Mesendoderm (in vitro differentiated cells): ENCODE data around the gene SLC2A14.
"Not testable (repeated sequence)": the region's sequence is repeated elsewhere in the genome, so short reads cannot be mapped to it uniquely, and the experiment has no call there.

Experiments
- DNase-seq: peaks from one replicate; pipeline ENCODE4 v3.0.0; 2013
- H2AK5ac ChIP-seq: 2 replicates; pipeline ENCODE4 v1.6.1; 2013; ENCODE audit warnings: low read length, inconsistent platforms
- H2BK120ac ChIP-seq: 2 replicates; pipeline ENCODE4 v1.6.1; 2013; ENCODE audit warnings: low read depth, mild to moderate bottlenecking, low read length, moderate library complexity, mixed read lengths
- H2BK15ac ChIP-seq: replicated peaks from 2 replicates; pipeline ENCODE4 v1.6.1; 2013; ENCODE audit warnings: low read depth, mild to moderate bottlenecking, moderate library complexity
- H2BK5ac ChIP-seq: 2 replicates; pipeline ENCODE4 v1.6.1; 2013; ENCODE audit warnings: low read length, inconsistent platforms
- H3K18ac ChIP-seq: 2 replicates; pipeline ENCODE4 v1.6.1; 2013; ENCODE audit warnings: mild to moderate bottlenecking, low read length, mixed read lengths
- H3K23ac ChIP-seq: one replicate; pipeline ENCODE4 v1.6.1; 2013; ENCODE audit warnings: low read length
- H3K27ac ChIP-seq: 2 replicates; pipeline ENCODE4 v1.5.1; 2013; ENCODE audit warnings: low read depth, mild to moderate bottlenecking, inconsistent platforms, low read length, moderate library complexity
- H3K27me3 ChIP-seq: 2 replicates; pipeline ENCODE4 v1.6.1; 2013; ENCODE audit warnings: low read length, control low read depth, mild to moderate bottlenecking, inconsistent platforms; ENCODE audit not compliant: insufficient read depth, poor library complexity
- H3K36me3 ChIP-seq: 2 replicates; pipeline ENCODE4 v1.6.1; 2013; ENCODE audit warnings: low read length, inconsistent platforms; ENCODE audit not compliant: control insufficient read depth, insufficient read depth
- H3K4ac ChIP-seq: one replicate; pipeline ENCODE4 v1.6.1; 2013; ENCODE audit warnings: low read depth, mild to moderate bottlenecking, low read length, moderate library complexity
- H3K4me1 ChIP-seq: 2 replicates; pipeline ENCODE4 v1.6.1; 2013; ENCODE audit warnings: low read depth, low read length, inconsistent platforms; ENCODE audit not compliant: control insufficient read depth
- H3K4me2 ChIP-seq: 2 replicates; pipeline ENCODE4 v1.6.1; 2013; ENCODE audit warnings: low read length
- H3K4me3 ChIP-seq: 2 replicates; pipeline ENCODE4 v1.5.1; 2013; ENCODE audit warnings: mild to moderate bottlenecking, low read length
- H3K56ac ChIP-seq: one replicate; pipeline ENCODE4 v1.6.1; 2013; ENCODE audit warnings: low read length
- H3K79me1 ChIP-seq: 2 replicates; pipeline ENCODE4 v1.6.1; 2013; ENCODE audit warnings: low read length, inconsistent platforms
- H3K79me2 ChIP-seq: 2 replicates; pipeline ENCODE4 v1.6.1; 2013; ENCODE audit warnings: mild to moderate bottlenecking, low read length; ENCODE audit not compliant: control insufficient read depth, insufficient read depth
- H3K9ac ChIP-seq: 2 replicates; pipeline ENCODE4 v1.6.1; 2013; ENCODE audit warnings: low read length, inconsistent platforms
- H4K5ac ChIP-seq: one replicate; pipeline ENCODE4 v1.6.1; 2013; ENCODE audit warnings: low read length
- H4K8ac ChIP-seq: one replicate; pipeline ENCODE4 v1.6.1; 2013; ENCODE audit warnings: low read depth, mild to moderate bottlenecking, control low read depth, low read length, moderate library complexity
- WGBS: extraction: QIAGEN DNeasy Blood & Tissue Kit; methylation state at CpG from one replicate; pipeline ENCODE4 v1.1.7; 2013; ENCODE audit warnings: low lambda C conversion rate, missing lambda C conversion rate; ENCODE audit not compliant: insufficient coverage; ENCODE audit errors: extremely low coverage; 5-methylcytosine and 5-hydroxymethylcytosine counted together

SLC2A14 gene

DNA sequence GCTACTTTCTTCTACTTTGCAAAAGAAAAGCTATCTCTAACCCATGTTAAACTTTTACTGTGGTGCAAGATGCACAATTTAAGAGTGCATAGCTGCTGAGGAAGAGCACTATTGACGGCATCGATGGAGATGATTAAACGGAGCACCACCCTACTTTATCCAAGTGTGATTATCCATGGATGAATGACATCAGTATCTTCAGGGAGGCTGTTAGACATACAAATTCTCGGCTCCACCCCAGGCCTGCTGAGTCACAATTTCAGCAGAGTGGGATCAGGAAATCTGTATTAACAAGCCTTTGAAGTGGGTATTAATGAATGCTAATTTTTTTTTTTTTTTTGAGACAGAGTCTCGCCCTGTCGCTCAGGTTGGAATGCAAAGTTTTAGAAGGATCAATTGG, 16.2 kb downstream of the SLC2A14 start:
- H3K4me2 ChIP-seq, result no peak overlapping the region
- H3K27ac ChIP-seq, result no peak overlapping the region
- no peak overlapping the region for H3K4ac ChIP-seq
- no peak overlapping the region for H2BK15ac ChIP-seq
- no peak overlapping the region for H2BK5ac ChIP-seq
- H3K4me1 ChIP-seq, result peaks cover 4% of the 10 kb centered on the region
- no peaks in the 10 kb centered on the region for H3K79me1 ChIP-seq
- H3K18ac ChIP-seq, result peak overlapping the region; percentile 26
- no peaks in the 10 kb centered on the region for H3K27me3 ChIP-seq
- peak overlapping the region; percentile 30 for H2BK120ac ChIP-seq
- H3K79me2 ChIP-seq, result no peaks in the 10 kb centered on the region
- H4K5ac ChIP-seq, result no peak overlapping the region
- no peaks in the 10 kb centered on the region for H3K36me3 ChIP-seq
- WGBS, result no CpG with 5 or more reads among the region's 6 CpGs
- no peak overlapping the region for H3K56ac ChIP-seq
- no peak overlapping the region for H2AK5ac ChIP-seq
- H3K9ac ChIP-seq, result no peak overlapping the region
- no peak overlapping the region for H3K23ac ChIP-seq
- H4K8ac ChIP-seq, result no peak overlapping the region
- no peak overlapping the region for H3K4me3 ChIP-seq
- DNase-seq, result peak; percentile 55

DNA sequence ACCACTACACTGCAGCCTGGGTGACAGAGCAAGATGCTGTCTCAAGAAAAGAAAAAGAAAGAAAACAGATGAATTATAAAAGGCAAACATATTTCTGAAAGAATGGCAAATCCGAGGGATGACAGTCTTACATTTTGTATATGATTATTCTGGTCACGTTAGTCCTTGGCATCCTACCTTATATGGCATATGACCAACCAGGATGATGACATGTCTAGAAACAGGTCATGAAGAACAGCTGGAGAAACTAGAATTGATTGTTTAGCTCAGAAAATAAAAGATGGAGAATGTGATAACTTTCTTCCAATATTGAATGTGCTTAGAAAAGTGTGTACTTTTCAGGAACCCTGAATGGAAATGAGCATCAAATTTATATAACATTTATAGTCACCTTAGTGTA, 19.2 kb downstream of the SLC2A14 start:
- Histone ChIP-seq H3K4me3 (no peak overlapping the region), H3K79me2 (no peaks in the 10 kb centered on the region)

DNA sequence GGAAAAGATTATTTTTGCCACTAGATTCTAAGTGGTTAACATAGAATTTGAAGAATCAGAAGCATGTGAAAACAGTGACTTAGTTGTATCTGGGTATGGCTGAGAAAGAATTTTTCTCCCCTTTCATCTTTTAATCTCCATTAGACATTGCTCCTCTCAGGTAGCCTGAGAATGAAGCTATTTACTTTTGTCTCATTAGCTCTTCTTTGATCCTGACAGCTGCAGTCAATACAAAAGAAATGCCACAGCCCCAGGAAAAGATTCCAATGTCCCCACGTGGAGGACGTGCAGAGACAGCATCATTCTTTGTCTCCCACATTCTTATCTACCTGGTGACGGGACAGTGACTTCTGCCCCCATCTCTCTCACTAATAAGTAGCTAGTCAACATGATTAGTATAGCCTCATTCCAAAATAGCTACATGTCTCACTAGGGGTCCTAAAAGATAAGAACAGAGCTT, 21.1 kb downstream of the SLC2A14 start:
- not testable (repeated sequence) for H4K5ac ChIP-seq, H4K8ac ChIP-seq, H3K9ac ChIP-seq, H3K18ac ChIP-seq, H3K4me2 ChIP-seq, H3K79me1 ChIP-seq, H3K79me2 ChIP-seq, H3K4ac ChIP-seq, H2BK15ac ChIP-seq, H3K56ac ChIP-seq, H3K27me3 ChIP-seq, H3K4me3 ChIP-seq, H3K36me3 ChIP-seq, H3K27ac ChIP-seq, H2BK120ac ChIP-seq, H3K23ac ChIP-seq, H3K4me1 ChIP-seq, H2AK5ac ChIP-seq, H2BK5ac ChIP-seq
- WGBS, result no CpG with 5 or more reads among the region's 3 CpGs
- peak; percentile 83 for DNase-seq

More for the DNA sequence above, 19.2 kb downstream of the SLC2A14 start:
- Histone ChIP-seq H2BK15ac (peak overlapping the region; percentile 57), H3K79me1 (no peaks in the 10 kb centered on the region), H2AK5ac (no peak overlapping the region), H3K36me3 (no peaks in the 10 kb centered on the region), H4K5ac (no peak overlapping the region), H3K23ac (no peak overlapping the region), H3K9ac (no peak overlapping the region), H3K27ac (peak overlapping the region; percentile 37), H2BK120ac (no peak overlapping the region), H3K56ac (no peak overlapping the region), H4K8ac (no peak overlapping the region), H3K18ac (no peak overlapping the region), H3K4me1 (peaks cover 3% of the 10 kb centered on the region), H2BK5ac (no peak overlapping the region), H3K4me2 (no peak overlapping the region), H3K27me3 (no peaks in the 10 kb centered on the region), H3K4ac (peak overlapping the region; percentile 81)
- DNase-seq, result no peak
- no CpG with 5 or more reads among the region's 2 CpGs for WGBS

DNA sequence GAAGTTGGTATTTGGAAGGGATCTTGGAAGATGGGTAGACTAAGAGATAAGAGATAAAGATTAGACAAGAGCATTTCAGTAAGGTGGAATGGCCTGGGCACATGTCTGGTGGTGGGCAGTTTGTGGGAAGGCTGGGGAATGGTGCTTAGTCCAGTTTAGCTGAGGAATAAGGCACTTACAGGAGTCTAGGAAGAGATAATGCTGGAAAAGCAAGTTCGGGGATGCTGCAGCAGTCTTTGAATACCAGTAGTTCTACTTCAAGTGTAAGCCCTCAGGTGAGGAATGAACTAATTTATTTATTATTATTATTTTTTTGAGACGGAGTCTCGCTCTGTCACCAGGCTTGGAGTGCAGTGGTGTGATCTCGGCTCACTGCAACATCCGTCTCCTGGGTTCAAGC, 22.6 kb downstream of the SLC2A14 start:
- not testable (repeated sequence) for H2AK5ac ChIP-seq, H2BK5ac ChIP-seq, H3K4me3 ChIP-seq

DNA sequence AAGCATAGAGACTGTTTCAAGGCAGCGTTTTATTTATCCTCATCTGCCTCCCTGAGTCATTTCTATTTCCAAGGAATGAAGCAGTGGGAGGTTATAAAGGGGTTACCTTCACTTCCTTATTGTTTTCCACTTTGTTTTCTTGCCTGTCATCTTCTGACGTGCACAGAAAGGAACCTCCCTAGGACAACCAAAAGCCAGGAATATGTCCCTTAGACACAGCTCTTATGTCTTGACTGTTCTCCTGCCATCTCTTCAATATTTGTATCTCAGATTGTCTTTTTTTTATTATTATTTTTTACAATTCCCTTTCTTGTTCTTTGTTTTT, 24.7 kb downstream of the SLC2A14 start:
- H2BK5ac ChIP-seq, H3K4ac ChIP-seq, H3K79me1 ChIP-seq, H3K18ac ChIP-seq, H2AK5ac ChIP-seq, H3K4me1 ChIP-seq, H3K56ac ChIP-seq, H3K27me3 ChIP-seq, H4K5ac ChIP-seq, H2BK15ac ChIP-seq, H3K36me3 ChIP-seq, H3K27ac ChIP-seq, H3K4me3 ChIP-seq, H3K23ac ChIP-seq, H4K8ac ChIP-seq, DNase-seq, H3K79me2 ChIP-seq, H3K9ac ChIP-seq, H2BK120ac ChIP-seq, H3K4me2 ChIP-seq: not testable (repeated sequence)
- no CpG with 5 or more reads among the region's 2 CpGs for WGBS

More for the DNA sequence above, 22.6 kb downstream of the SLC2A14 start:
- not testable (repeated sequence) for H3K27me3 ChIP-seq, H3K27ac ChIP-seq, DNase-seq, H4K5ac ChIP-seq, H3K36me3 ChIP-seq, H3K4me2 ChIP-seq, H3K23ac ChIP-seq, H3K79me1 ChIP-seq, H4K8ac ChIP-seq, H3K56ac ChIP-seq, H3K4me1 ChIP-seq, H3K79me2 ChIP-seq, H3K9ac ChIP-seq, H2BK15ac ChIP-seq
- peak overlapping the region; percentile 86 for H2BK120ac ChIP-seq
- H3K4ac ChIP-seq, result peak overlapping the region; percentile 70
- peak overlapping the region; percentile 32 for H3K18ac ChIP-seq
- no CpG with 5 or more reads among the region's 5 CpGs for WGBS

DNA sequence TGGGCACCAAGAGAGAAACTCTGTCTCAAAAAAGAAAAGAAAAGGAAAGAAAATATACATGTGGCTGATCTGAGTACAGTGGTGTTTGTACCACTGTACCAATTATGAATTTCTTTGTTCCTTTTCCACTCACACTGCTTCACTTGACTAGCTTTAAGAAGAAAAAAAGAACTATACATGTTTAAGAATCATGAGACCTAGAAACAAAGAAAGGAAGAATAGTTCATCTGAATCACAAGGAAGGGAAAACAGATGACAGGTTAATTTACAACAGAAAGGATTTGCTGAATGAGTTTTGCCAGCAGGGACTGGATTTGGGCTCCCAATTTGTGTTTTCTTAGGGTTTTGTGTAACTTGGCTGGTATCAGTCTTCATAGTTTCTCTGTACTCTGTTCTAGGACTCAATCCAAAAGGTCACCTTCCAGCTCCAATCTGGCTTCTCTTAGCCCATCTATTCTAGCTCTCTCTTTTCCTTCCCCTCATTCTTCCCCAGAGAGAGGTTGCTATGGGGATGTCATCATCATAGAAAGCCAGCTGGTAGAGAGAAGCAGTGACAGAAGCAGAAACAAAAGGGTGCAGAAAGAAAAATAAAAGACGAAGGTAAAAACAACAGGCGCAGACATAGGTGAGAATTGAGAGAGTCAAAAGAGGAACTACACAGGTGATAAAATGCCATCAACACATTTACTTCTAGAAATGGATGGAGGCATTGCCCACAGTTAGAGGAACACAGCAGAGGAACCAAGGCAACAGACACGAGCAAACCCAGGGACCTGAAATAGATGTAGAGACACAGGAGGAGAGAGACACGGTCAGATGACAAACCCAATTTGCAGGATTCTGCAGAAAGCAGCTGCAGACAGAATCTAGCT, 25.3 kb downstream of the SLC2A14 start:
- H2BK120ac ChIP-seq, H3K18ac ChIP-seq, H2AK5ac ChIP-seq, H4K8ac ChIP-seq, H3K4ac ChIP-seq, H3K4me1 ChIP-seq, H3K4me3 ChIP-seq, H4K5ac ChIP-seq, H3K4me2 ChIP-seq, H3K79me2 ChIP-seq, H3K27me3 ChIP-seq, H3K27ac ChIP-seq, H3K56ac ChIP-seq, H3K79me1 ChIP-seq, H3K36me3 ChIP-seq, H2BK5ac ChIP-seq, H3K9ac ChIP-seq, H2BK15ac ChIP-seq, H3K23ac ChIP-seq: not testable (repeated sequence)
- WGBS, result no CpG with 5 or more reads among the region's 4 CpGs
- DNase-seq, result peak; percentile 58
